Activated T-cell treated with anti-CD3 and anti-CD28 coated beads, Interleukin-2, amount 50 U/mL, for 24 hours (primary cell): ENCODE measurements around the gene PAX5.

Source experiments
- DNase-seq: peaks from one replicate; pipeline ENCODE4 v3.0.0-alpha.2; 2020
- H3K27ac Mint-ChIP-seq: 2 replicates; pipeline ENCODE4 v1.8.0; 2020; ENCODE audit warnings: mild to moderate bottlenecking, mixed read lengths
- H3K27me3 Mint-ChIP-seq: 2 replicates; pipeline ENCODE4 v1.8.0; 2020; ENCODE audit warnings: mixed read lengths
- H3K36me3 Mint-ChIP-seq: 2 replicates; pipeline ENCODE4 v1.8.0; 2020; ENCODE audit warnings: low read depth, mixed read lengths
- H3K4me1 Mint-ChIP-seq: 2 replicates; pipeline ENCODE4 v1.8.0; 2020; ENCODE audit warnings: low read depth, mixed read lengths
- H3K4me3 Mint-ChIP-seq: 2 replicates; pipeline ENCODE4 v1.8.0; 2020; ENCODE audit warnings: mild to moderate bottlenecking, moderate library complexity, mixed read lengths
- H3K9me3 Mint-ChIP-seq: 2 replicates; pipeline ENCODE4 v1.8.0; 2020; ENCODE audit warnings: mixed read lengths

Gene PAX5

GRCh38 chr9:37046683-37047082 lies 12.6 kb upstream of the PAX5 start:
- H3K4me1 Mint-ChIP-seq, result no peaks in the 10 kb centered on the region
- no peak overlapping the region for H3K4me3 Mint-ChIP-seq
- DNase-seq, result no peak
- H3K36me3 Mint-ChIP-seq, result no peaks in the 10 kb centered on the region
- H3K9me3 Mint-ChIP-seq, result no peaks in the 10 kb centered on the region
- H3K27me3 Mint-ChIP-seq, result peaks cover 34% of the 10 kb centered on the region
- no peak overlapping the region for H3K27ac Mint-ChIP-seq

DNA sequence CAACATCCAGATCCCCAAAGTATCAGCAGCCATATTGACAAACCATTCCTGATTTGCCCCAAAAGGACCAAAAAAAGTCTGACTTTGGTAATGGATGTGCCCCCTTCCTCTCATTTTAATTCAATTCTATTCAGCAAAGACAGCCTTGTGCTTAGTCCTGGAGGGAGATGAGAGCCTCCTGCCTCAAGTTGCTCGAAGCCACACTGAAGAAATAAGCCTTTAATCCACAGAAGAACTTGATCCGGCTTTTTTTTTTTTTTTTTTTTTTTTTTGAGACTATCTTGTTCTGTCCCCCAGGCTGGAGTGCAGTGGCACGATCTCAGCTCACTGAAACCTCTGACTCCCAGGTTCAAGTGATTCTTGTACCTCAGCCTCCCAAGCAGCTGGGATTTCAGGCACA lies 8.4 kb upstream of the PAX5 start:
- Mint-ChIP-seq H3K27ac (no peak overlapping the region), H3K4me3 (no peak overlapping the region), H3K4me1 (peaks cover 7% of the 10 kb centered on the region), H3K36me3 (no peaks in the 10 kb centered on the region), H3K9me3 (no peaks in the 10 kb centered on the region), H3K27me3 (peaks cover 70% of the 10 kb centered on the region)
- no peak for DNase-seq

GRCh38 chr9:37040508-37041127 lies 6.5 kb upstream of the PAX5 start:
- Mint-ChIP-seq H3K27ac (no peak overlapping the region), H3K4me3 (no peak overlapping the region), H3K27me3 (peaks cover 87% of the 10 kb centered on the region), H3K36me3 (no peaks in the 10 kb centered on the region), H3K9me3 (no peaks in the 10 kb centered on the region), H3K4me1 (peaks cover 23% of the 10 kb centered on the region)
- no peak for DNase-seq

DNA sequence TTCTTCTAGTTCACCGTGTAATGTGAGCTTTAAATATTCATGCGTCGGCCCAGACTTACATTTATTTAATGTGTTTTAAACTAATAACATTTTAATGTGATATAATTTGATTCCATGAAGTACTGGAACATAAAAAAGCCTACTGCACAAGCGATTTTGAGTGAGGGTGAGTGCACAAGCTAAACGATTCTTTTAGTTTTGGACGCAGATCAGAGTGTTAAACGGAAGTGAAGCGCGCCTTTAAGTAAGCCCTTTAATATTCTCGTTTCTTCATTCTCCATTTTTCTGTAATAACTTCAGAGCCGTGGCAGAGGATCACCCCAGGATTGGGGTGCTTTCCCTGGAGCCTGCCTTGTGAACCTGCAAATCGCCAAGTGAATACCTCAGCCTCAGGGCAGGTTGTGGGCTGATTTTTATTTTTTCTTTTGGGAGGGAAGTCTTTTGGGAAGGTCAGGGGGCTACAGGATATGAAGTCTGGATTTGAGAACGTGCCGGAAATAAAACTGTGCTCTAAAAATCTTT lies 4.9 kb upstream of the PAX5 start:
- Mint-ChIP-seq H3K9me3 (no peaks in the 10 kb centered on the region), H3K4me3 (no peak overlapping the region), H3K36me3 (no peaks in the 10 kb centered on the region), H3K27ac (no peak overlapping the region), H3K27me3 (peaks cover 90% of the 10 kb centered on the region), H3K4me1 (peaks cover 34% of the 10 kb centered on the region)
- DNase-seq, result no peak

DNA sequence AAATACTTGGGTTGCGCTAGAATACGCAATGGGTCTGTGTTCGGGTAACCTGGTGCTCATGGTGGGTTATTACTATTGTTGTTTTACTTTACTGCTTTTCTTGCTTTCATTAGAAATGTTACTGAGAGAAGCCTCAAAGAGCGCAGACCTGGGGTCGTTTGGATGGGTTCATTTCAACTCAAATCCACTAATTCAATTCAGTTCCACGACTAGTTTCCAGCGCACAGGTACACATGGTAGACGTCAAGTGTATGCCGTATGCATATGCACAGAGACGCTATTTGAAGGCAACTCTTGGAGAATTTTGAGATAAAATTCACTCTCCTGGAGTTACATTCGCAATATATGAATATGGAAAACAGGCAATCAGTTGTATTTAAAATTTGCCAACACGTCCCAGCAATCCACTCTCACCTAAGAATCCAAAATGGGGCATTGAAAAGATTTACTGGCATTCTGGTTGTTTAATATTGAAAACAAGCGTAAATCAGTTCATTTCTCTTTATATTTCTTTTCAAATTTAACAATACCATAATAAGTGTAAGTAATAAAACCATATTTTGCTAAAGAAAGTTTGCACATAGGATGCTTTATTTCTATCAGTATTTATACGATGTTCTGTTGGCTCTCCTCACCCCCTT lies 4.4 kb upstream of the PAX5 start:
- no peaks in the 10 kb centered on the region for H3K36me3 Mint-ChIP-seq
- peak overlapping the region; percentile 78 for H3K4me3 Mint-ChIP-seq

GRCh38 chr9:37037503-37038301 lies 3.6 kb upstream of the PAX5 start:
- H3K36me3 Mint-ChIP-seq, result no peaks in the 10 kb centered on the region
- peak; percentile 54 for DNase-seq
- peaks cover 93% of the 10 kb centered on the region for H3K27me3 Mint-ChIP-seq
- H3K27ac Mint-ChIP-seq, result peak overlapping the region; percentile 50
- no peaks in the 10 kb centered on the region for H3K9me3 Mint-ChIP-seq
- H3K4me3 Mint-ChIP-seq, result peak overlapping the region; percentile 78
- H3K4me1 Mint-ChIP-seq, result peaks cover 40% of the 10 kb centered on the region

More for the DNA sequence above, 4.4 kb upstream of the PAX5 start:
- peaks cover 91% of the 10 kb centered on the region for H3K27me3 Mint-ChIP-seq
- no peak for DNase-seq
- no peaks in the 10 kb centered on the region for H3K9me3 Mint-ChIP-seq
- H3K4me1 Mint-ChIP-seq, result peaks cover 38% of the 10 kb centered on the region
- H3K27ac Mint-ChIP-seq, result no peak overlapping the region

- Mint-ChIP-seq H3K27ac (peak overlapping the region; percentile 50), H3K9me3 (no peaks in the 10 kb centered on the region), H3K4me1 (peaks cover 40% of the 10 kb centered on the region), H3K36me3 (no peaks in the 10 kb centered on the region), H3K27me3 (peaks cover 95% of the 10 kb centered on the region), H3K4me3 (peak overlapping the region; percentile 78)
- peak; percentile 70 for DNase-seq
These were observed 2.9 kb upstream of the PAX5 start for GRCh38 chr9:37036776-37037502.

DNA sequence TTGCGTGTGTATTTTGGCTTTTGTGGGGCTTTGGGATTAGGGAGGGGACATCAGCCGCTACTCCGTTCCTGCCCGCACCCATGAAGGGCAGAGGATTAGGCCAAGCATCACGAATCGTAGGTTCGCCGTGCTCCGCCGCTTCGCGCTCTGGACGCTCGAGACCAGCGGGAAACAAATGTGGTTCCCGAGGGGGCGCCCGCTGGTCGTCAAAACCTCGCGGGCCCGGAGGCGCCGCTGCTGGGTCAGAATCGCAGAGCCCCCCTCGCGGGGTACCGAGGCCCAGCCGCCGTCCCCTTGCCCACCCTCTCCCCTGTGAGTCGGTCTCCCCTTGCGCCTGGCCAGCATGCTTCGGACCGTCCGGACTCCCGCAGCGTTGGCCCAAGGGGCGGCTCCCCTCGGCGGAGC lies 2.3 kb upstream of the PAX5 start:
- peaks cover 40% of the 10 kb centered on the region for H3K4me1 Mint-ChIP-seq
- no peak for DNase-seq
- H3K36me3 Mint-ChIP-seq, result no peaks in the 10 kb centered on the region
- no peak overlapping the region for H3K27ac Mint-ChIP-seq
- peak overlapping the region; percentile 78 for H3K4me3 Mint-ChIP-seq
- H3K9me3 Mint-ChIP-seq, result no peaks in the 10 kb centered on the region
- peaks cover 95% of the 10 kb centered on the region for H3K27me3 Mint-ChIP-seq

DNA sequence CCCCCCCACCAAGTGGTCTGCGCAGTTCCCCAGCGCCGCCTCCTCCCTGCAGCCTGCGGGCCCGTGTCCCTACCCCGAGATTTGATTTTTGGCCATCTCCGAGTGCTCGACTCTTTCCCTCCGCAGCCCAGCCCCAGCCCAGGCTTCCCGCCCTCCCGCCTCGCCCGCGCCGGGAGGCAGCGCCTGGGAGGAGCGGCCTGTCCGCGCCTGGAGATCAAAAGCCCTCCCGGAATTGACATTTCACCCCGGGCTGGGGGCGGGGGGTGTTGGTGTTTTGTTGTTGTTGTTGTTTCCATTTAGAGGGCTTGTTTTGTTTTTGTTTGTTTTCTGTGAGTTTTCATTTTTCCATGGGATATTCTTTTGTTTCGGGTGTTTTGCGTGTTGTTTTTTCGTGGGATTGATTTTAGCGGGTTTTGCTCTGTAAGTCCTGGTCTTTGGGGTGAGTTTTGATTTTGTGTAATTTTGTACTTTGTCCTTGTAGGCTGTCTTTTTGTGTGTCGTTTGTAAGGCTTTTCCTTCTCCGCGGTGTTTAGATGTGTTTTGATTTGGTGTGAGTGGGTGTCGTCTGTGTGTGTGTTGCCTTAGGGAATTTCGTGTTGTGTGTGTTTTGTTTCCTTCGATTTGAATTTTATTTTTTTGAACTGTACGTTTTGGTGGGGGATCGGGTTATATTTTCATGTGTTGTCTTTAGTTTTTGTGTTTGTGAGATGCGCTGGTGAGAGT lies 1.7 kb upstream of the PAX5 start:
- H3K9me3 Mint-ChIP-seq, result no peaks in the 10 kb centered on the region
- H3K4me3 Mint-ChIP-seq, result peak overlapping the region; percentile 78
- peaks cover 95% of the 10 kb centered on the region for H3K27me3 Mint-ChIP-seq
- H3K36me3 Mint-ChIP-seq, result no peaks in the 10 kb centered on the region
- peaks cover 40% of the 10 kb centered on the region for H3K4me1 Mint-ChIP-seq
- DNase-seq, result no peak
- no peak overlapping the region for H3K27ac Mint-ChIP-seq

DNA sequence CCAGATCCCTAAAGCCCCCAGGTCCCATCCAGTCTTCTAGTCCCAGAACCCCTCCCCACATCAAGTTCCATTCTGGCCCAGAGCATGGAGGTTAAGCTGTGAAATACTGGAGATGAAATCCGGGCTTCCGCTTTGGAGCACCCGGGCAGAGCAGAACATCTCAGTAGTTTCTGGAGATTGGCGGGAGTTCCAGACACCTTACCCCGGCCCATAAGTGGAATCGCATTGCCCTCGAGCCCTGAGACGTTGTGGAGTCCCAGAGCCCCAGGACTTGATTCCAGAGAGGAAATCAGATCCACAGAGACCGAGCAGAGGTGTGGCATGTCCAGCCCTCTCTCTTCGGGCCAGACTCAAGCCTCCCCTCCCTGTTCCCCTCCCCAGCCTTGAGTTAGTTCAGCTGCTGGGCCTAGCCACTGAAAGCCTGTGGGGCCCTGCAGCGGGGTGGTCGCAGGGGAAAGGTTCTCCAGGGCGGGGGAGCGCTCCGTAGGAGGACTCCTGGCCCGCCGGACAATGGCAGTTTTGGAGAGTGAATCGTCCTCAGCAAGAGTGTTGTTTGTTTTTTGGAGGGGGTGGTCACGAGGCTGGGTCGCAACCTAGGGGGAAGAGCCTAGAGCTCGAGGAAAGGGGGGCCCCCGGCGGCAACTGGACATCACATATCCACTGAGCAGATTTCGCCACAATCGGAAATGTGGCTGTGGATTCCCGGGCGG lies 1.0 kb upstream of the PAX5 start:
- Mint-ChIP-seq H3K4me1 (peaks cover 46% of the 10 kb centered on the region), H3K9me3 (no peaks in the 10 kb centered on the region)

GRCh38 chr9:37034305-37034937 lies 353 bp upstream of the PAX5 start:
- Mint-ChIP-seq H3K4me3 (peak overlapping the region; percentile 72), H3K36me3 (no peaks in the 10 kb centered on the region), H3K4me1 (peaks cover 53% of the 10 kb centered on the region), H3K27ac (no peak overlapping the region), H3K27me3 (peaks cover 97% of the 10 kb centered on the region), H3K9me3 (no peaks in the 10 kb centered on the region)
- peak; percentile 62 for DNase-seq

More for the DNA sequence above, 1.0 kb upstream of the PAX5 start:
- H3K27me3 Mint-ChIP-seq, result peaks cover 95% of the 10 kb centered on the region
- peak overlapping the region; percentile 72 for H3K4me3 Mint-ChIP-seq
- no peaks in the 10 kb centered on the region for H3K36me3 Mint-ChIP-seq
- H3K27ac Mint-ChIP-seq, result no peak overlapping the region
- no peak for DNase-seq

DNA sequence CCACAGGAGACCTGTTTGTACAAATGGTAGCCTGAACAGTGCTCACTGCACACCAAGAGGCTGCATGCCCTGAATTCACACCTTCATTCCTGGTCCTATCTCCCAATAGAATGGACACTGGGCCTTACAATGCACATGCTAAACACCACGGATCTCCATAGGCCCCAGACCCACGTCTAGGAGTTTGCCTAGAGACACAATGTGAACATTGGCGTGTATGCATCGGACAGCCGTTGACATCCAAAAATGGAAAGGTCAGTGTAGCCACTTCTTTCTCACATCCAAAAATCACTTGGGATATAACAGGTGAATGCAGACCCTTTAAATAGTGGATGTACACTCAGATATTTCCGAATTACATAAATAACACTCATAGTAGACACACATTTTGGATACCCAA lies 927 bp downstream of the PAX5 start:
- DNase-seq, result no peak
- peaks cover 57% of the 10 kb centered on the region for H3K4me1 Mint-ChIP-seq
- no peaks in the 10 kb centered on the region for H3K36me3 Mint-ChIP-seq
- no peak overlapping the region for H3K4me3 Mint-ChIP-seq
- no peak overlapping the region for H3K27ac Mint-ChIP-seq
- peaks cover 97% of the 10 kb centered on the region for H3K27me3 Mint-ChIP-seq
- no peaks in the 10 kb centered on the region for H3K9me3 Mint-ChIP-seq

GRCh38 chr9:37032713-37033112 lies 1.4 kb downstream of the PAX5 start:
- H3K27me3 Mint-ChIP-seq, result peaks cover 97% of the 10 kb centered on the region
- no peaks in the 10 kb centered on the region for H3K9me3 Mint-ChIP-seq
- H3K27ac Mint-ChIP-seq, result no peak overlapping the region
- peaks cover 57% of the 10 kb centered on the region for H3K4me1 Mint-ChIP-seq
- no peaks in the 10 kb centered on the region for H3K36me3 Mint-ChIP-seq
- no peak for DNase-seq
- H3K4me3 Mint-ChIP-seq, result no peak overlapping the region
